Lung microvascular endothelial cell (primary cell): Measurements from ENCODE around the gene RTKN. TPM values are rescaled to one million over a fixed set of nuclear protein-coding genes. Genes with fewer than 3 reads are reported as not detected.
A peak's percentile ranks its signal among the peaks of the same experiment; 100 is the strongest.
"Not testable (repeated sequence)": the region's sequence is repeated elsewhere in the genome, so short reads cannot be mapped to it uniquely, and the experiment has no call there.

Experiments used
- DNase-seq, 2 donors: peaks; one replicate each; pipeline versions ENCODE4 v3.0.0 to v3.0.0-alpha.2; 2010; ENCODE audit warnings: low read depth in 2 of 2
- total RNA-seq: library from RNA; depleted of rRNA; stranded (reverse); fragments of >200 nt; gene quantifications from 2 replicates; pipeline ENCODE4 v1.2.1, GENCODE V29; 2014

RTKN gene
- total RNA-seq, 1 donor from 2014 or later = 28.4 TPM

DNA sequence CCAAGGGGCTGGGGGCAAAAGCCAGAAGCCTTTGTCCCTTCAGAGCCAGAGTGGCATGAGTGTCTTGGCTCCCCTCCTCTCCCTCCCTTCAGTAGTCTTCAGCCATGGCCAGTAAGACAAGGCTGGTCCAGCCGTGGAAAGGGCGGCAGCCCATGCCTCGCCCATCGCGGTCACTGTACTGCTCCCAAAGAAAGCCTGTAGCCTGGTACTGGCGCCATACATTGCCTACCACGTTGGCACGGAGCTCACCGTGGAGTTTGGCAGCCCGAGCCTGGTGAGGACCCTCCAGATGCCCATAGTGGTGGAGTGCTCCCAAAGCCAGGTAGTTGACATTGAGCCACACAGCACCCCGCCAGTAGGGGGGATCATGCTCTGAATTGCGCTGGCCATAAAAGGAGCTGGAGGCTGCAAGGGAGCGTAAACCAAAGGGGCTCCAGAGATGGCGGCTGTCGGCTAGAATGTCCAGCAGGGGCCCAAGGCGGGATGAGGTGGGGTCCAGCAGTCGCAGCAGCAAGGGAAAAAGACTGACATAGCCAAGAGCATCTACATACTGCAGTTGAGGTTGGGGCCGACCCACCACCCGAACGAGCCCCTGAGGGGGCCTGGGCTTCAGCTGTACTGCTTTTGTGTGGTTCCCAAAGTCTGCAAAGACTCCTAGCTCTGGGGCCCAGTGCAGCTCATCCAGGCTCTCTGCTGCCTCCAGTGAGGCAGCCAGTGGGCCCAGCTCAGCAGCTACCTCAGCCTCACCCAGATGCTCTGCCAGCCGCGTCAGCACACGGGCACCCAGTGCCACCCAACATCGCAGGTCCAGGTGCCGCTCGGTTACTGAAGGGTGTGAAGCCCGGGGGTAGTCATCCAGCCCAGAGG lies 19.7 kb upstream of the RTKN start:
- DNase-seq = no peak

GRCh38 chr2:74460187-74460586 lies 18.4 kb upstream of the RTKN start:
- not testable (repeated sequence) for DNase-seq

DNA sequence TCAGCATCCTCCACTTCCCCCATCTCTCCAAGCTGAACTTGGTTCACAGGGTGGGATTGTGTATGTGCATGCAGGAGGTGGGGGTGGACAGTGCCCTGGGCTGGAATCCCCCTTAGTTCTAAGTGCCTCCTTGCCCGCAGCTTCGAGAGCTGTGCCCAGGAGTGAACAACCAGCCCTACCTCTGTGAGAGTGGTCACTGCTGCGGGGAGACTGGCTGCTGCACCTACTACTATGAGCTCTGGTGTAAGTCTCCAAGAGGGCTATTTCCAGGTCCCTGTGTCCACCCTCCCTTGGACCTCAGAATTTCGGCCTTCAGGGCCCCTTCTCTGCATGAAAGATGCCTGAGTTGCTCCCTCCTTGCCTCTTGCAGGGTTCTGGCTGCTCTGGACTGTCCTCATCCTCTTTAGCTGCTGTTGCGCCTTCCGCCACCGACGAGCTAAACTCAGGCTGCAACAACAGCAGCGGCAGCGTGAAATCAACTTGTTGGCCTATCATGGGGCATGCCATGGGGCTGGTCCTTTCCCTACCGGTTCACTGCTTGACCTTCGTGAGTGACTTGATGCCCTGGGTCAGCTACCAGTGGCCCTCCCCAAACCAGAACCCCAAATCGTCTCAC lies 17.9 kb upstream of the RTKN start:
- DNase-seq = not testable (repeated sequence)

DNA sequence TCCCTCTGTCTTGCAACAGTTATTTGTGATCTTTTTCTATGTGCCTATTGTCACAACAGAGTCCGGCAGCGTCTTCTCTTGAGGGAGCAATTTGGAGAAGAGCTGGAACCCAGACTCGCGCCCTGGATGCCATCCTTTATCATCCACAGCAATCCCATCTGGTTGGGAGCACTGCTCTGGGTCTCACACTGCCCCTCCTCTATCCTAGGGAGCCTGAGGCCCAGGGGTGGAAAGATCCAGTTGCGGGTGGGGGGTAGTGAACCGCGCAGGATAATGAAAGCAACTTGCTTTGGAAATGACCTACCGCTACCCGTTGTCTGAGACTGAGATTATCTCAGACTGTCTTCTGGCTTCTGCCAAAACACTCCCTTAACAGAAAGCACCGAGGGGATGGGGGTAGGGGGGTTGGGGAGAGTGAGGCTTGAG lies 17.2 kb upstream of the RTKN start:
- peak in 1 of 2 donors; percentile 17 for DNase-seq

DNA sequence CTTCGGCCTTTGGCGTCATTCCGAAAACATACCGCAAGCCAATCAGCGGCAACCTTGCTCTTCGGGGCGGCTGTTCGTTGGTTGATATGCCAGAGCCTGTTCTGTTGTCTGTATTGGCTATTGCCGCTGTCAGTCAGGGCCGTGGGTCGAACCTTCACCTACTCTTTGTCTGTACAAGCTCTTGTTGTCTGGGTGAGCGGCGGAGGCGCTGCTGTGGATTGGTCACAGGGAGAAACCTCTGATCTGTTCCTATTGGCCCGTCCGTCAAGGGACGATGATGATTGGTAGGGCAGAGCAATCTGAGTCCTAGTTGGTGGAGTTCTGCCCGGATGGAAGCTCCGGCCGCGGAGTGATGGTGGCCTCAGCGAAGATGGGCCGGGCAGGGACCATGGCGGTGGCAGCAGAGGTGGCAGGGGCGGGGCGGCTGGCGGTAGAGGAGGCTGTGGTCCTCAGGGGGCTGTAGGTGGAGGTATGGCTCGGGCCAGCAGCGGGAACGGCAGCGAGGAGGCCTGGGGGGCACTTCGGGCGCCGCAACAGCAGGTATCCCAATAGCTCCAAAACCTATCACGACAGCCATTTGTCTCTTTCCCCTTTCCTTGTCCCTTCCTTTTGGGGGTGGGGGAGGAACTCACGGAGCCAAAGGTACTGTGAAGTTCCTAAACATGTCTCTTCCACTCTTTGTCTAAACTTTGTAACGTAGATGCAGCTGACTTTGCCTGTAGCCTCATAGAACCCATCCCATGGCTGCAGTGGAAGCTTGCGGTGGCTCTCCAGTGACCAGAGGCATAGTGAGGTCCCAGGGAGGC lies 16.6 kb upstream of the RTKN start, which contains the start of gene WBP1:
Gene WBP1 (plus strand): TSS at position 307 of the 806 bp plus-strand sequence. CDS start 165 bp downstream, at position 472.
- peak; percentile 100 for DNase-seq

DNA sequence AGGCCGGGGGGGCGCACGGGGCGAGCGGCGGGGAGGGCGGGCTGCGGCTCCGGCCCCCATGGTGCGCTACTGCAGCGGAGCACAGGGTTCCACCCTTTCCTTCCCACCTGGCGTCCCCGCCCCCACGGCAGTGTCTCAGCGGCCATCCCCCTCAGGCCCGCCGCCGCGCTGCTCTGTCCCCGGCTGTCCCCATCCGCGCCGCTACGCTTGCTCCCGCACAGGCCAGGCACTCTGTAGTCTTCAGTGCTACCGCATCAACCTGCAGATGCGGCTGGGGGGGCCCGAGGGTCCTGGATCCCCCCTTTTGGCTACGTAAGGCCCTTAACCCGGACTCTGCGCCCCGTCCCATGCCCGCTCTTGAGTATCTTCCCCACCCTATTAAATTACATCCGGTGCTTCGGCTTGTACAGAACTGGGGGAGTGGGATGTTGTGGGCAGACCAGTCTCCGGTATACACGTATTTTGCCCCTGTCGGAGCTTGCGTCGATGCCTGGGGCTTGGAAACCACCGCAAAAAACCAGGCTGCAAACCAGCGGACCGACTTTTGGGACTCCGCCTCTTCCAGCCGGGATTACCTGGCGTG lies 15.9 kb upstream of the RTKN start:
- DNase-seq = peak in 1 of 2 donors; percentile 76

DNA sequence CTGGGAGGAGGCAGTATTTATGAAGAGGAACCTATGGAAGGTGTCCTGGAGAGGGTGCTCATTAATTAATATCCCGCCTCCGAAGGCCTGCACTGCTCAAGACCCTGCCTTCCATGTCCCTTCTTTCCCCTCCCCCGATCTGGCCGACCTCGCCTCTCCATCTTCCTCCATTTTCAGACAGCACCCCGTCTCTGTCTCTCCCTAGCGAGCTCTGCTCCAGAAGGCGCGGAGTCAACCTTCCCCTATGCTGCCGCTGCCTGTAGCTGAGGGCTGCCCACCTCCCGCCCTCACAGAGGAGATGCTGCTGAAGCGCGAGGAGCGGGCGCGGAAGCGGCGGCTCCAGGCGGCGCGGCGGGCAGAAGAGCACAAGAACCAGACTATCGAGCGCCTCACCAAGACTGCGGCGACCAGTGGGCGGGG lies 15.4 kb upstream of the RTKN start:
- DNase-seq = peak in 1 of 2 donors; percentile 46

GRCh38 chr2:74454654-74455511 lies 13.1 kb upstream of the RTKN start, which contains the start of gene INO80B:
Gene INO80B, plus strand, starts transcription at chr2:74455087. Its CDS starts 30 bp downstream, at chr2:74455117.
- DNase-seq = peak; percentile 99

- DNase-seq = no peak
Observed at GRCh38 chr2:74450570-74451190, 8.9 kb upstream of the RTKN start.

DNA sequence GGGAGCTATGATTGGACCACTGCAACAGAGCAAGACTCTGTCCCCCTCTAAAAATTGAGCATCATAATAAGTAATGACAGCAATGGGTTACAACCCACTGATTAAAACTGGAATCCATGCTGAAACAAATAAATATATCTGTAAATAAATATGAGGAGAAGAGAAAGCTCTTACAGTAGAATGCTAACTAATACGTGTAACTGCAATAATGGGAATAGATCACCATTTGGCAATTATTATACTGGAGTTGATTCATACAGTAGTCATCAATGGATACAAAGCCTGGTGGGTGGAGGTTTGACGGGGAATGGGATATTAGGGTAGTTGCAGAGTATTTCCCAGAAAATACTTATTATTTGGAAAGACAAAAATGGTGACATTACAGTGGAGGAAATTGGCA lies 7.0 kb upstream of the RTKN start:
- no peak for DNase-seq

- no peak for DNase-seq
Observed at GRCh38 chr2:74447230-74447999, 5.7 kb upstream of the RTKN start.

DNA sequence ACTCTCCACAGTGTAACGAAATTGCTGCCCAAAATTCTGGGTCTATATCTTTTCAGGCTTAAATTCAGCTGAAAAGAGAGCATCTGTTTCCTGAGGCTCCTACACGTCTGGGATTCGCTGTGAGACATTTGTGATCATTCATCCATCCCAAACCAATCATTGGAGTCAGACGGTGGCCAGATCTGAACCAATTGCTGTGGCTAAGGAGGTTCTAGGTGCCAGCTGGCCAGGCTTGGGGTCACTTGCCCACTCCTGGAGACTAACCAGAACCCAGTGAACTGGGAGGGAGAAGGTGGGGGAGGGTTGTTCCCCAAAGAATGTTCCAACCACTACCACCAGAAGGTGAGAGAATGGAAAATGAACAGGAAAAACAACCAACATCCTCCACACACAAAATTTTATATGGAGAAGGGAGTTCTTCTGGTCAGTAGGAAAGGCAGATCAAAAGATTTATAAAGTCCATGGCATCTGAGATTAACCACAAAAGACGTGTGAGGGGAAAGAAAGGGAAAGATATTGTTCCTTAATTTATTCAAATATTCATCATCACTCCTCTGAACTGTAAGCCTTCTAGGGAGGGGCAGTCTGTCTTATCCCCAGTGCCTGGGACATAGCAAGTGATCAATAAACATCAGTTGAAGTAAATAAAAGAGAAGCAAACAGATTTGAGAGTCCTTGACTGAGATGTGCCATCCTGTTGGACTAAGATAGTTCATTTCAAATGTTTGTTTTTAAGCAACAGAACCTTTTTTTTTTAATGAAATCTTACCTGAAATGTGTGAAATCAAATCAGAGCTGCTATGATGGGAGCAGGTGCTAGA lies 3.0 kb upstream of the RTKN start:
- DNase-seq = peak in 1 of 2 donors; percentile 63

- DNase-seq = not testable (repeated sequence)
Observed at GRCh38 chr2:74442483-74443297, 953 bp upstream of the RTKN start.

- DNase-seq = no peak
Observed at GRCh38 chr2:74441170-74441689, 507 bp downstream of the RTKN start.

DNA sequence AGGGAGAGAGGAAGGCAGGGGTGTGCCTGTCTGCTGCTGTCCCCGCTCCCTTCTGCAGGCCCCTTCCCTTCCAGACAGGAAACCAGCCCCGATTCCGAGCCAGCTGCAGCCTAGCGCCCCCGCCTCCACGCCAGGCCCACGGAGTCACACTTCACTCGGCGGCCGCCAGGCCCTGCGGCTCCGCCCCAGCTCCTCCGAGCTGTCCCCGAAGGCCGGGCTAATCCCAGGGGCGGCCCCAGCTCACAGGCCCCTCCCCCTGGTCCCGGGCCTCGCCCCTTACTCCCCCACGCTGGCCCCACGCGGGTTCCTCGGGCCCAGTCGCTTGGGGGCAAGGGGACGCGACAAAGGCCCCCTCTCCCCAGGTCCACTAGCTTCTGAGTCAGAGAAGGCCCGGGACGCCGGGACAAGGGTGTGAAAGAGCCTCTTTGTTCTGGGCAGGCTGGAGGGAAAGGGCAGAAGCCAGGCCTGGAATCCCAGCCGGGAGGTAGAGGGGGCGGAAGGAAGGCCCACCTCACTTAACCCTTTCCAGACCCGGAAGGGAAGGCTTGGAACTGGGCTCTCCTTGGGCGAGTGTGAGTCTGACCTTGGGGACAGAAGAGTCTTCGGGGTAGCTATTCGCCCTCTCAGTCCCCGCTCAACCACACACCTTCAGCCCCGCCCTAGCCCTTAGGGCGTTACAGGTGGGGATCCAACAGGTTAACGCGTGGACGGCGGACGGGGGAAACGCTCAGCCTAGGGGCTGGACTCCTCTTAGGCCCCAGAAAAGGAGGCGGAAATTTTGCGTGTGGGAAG lies 1.2 kb downstream of the RTKN start:
- DNase-seq = peak; percentile 52 to 81

DNA sequence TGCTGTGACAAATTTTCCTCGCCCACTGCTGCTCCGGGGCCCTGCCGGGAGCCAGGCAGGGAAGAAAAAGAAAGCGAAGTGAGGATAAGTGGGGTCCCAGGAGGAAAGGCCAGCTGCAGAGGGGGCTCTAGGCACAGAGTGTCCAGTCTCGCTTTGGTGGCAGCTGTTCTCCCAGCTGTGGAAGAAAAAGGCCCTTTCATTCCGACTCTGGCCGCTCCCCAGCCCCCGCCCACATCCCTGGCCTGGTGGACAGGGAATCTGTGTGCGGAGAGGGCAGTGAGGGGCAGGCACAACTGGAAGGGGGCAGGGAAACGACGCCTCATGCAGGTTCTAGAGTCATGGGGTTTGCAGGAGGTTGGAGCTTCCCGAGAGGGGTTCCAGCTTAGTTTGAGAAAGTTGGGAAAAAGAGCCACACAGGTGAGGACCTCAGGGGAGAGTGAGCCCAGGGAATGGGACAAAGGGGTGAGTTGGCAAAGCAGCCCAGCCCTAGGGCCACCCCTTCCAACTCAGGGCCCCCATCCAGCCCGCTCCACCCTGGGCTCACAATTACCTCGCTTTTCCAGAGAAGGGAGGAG lies 1.8 kb downstream of the RTKN start:
- DNase-seq = peak in 1 of 2 donors; percentile 68
